ENCODE measurements around the gene LPAR2.

The LPAR2 gene

DNA sequence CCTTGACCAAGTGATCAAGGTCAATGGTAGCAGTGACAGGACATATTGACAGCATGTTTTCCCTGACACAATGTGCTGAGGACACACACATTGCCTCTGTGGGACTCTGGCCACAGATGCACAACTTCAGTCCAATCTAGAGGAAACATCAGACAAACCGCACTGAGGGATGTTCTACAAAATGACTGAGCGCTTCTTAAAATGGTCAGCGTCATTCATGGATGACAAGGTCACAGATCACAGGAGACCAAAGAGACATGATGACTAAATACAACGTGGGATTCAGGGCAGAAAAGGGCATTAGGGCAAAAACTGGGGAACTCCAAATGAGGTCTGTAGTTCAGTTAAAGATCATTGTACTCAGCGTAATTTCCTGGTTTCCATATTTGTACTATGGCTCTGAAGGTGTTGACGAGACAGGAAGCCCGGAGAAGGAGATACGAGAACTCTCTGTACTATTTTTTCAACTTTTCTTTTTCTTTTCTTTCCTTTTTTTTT lies 30.2 kb downstream of the LPAR2 start:
- no peak for DNase-seq (ENCODE audit: low spot score)

DNA sequence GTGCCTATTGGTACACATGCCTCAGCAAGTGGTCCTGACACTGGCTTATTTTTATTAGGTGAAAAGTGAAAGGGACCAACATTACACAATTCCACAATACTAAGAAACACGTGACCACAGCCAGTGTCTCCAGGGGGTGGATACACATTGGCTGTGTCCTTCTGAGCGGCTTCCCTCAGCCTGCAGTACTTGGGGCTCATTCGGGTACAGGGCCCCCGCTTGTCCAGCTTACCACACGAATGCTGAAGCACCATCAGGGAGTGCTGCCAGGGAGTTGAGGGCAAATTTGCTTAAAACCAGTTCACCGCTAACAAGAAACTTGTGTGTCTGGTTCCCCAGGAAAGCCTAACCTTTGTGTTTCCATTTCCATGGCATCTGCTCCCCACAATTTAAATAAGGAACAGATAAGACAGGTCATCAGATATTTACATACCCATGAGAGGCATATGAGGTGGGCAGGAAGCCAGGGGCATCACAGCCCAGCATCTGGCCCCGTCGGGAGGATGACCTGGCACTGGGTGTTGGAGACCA lies 32.8 kb downstream of the LPAR2 start:
- no peak for DNase-seq (ENCODE audit: low spot score)

- DNase-seq (ENCODE audit: low spot score) = no peak
These were observed 33.6 kb downstream of the LPAR2 start for GRCh38 chr19:19594381-19594780.

DNA sequence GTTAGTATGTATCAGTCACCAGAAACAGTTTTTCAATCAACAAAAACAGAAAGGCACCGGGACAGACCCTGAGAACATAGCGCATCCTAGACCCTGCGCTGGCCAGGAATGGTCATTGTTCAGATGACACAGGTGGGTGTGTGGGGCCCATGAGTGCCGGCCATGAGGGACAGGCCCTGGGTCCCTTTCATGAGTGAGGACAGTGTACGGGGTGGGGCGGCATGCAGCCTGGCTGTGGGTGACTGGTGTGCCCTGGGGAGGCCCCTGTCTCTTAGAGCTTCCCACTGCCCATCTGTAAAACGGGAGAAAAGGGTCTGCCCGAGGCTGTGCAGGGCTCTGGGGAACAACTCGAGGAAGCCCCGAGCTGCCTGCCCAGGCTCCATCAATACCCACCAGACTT lies 35.3 kb downstream of the LPAR2 start:
- no peak for DNase-seq (ENCODE audit: low spot score)

DNA sequence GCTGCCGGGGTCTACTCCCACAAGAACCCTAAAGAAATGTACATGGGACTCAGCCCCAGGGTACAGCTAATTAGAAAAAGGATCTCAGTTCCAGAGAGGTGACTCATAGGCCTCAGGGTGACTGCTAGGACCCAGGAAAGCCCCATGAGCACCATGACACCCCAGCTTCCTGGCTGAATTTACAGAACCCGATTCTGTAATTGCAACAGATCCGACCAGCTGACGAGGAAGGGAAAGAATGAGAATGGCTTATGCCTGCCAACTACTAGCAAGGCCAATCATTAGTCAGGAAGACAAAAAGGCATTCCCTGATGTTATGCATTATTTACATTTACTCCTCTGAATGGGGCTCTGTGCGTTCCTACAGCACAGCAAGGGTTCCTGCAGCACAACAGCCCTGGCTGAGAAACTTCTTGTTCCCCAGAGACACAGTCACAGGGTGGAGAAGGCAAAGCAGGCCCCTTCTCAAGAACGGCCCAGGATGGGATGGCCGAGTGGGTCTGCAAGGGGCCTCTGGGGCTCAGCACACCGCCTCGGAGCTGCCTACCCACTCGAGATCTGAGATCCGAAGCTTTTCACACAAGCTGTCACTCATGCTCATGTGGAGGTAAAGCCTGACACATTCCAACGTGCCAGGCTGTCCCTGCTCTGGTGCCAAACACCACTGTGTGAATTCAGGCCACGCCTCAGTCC lies 36.7 kb downstream of the LPAR2 start:
- DNase-seq (ENCODE audit: low spot score) = no peak

GRCh38 chr19:19588546-19588945 lies 39.5 kb downstream of the LPAR2 start:
- no peak for DNase-seq (ENCODE audit: low spot score)

GRCh38 chr19:19587771-19588170 lies 40.2 kb downstream of the LPAR2 start:
- DNase-seq (ENCODE audit: low spot score) = no peak

DNA sequence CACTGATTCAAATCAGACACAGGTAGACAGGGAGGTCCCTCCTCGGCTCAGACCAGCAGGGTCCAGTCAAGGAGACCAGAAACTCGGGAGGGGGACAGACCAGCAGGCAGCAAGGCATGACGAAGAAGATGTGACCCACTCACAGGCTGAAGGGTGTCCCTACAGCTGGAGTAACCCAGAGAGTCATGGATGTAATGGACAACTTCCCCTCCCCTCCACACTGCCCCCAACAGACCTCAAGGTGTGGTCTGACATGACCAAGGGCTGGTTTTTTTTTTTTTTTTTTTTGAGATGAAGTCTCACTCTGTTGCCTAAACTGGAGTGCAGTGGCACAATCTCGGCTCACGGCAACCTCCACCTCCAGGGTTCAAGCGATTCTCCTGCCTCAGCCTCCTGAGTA lies 43.7 kb downstream of the LPAR2 start:
- no peak for DNase-seq (ENCODE audit: low spot score)

DNA sequence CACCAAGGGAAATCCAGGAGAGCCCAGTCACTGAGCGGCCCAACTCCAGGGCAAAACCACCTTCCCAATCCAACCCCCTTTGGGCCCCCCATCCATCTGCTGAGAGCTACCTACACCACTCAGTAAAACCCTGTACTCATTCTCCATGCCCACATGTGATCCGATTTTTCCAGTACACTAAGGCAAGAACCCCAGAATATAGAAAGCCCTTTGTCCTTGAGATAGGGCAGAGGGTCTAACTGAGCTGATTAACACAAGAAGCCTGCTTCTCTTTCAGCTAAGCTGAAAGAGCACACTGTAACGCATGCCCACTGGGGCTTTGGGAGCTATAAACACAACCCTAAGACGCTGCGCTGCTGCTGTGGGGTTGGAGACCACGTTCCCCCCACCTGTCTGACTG lies 45.5 kb downstream of the LPAR2 start:
- no peak for DNase-seq (ENCODE audit: low spot score)

DNA sequence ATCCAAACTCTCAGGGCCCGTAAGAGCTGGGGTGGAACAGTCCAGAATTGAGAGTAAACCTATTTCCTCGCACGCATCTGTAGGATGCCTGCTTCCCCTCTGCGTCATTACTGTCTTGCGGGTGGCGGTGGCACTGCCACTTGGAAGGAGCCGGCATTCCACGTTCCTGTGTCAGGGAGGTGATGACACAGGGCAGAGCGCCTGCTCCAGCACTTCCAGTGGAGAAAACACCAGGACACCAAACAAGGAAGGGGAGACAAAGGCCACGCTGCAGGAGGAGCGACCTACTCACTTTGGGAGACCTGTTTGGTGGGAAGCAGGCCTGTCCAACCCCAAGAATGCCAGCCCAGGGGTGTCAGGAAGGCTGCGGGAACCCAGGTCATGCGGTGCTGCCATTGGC lies 46.6 kb downstream of the LPAR2 start:
- no peak for DNase-seq (ENCODE audit: low spot score)

- no peak for DNase-seq (ENCODE audit: low spot score)
These were observed 47.6 kb downstream of the LPAR2 start for GRCh38 chr19:19580418-19580817.

- no peak for DNase-seq (ENCODE audit: low spot score)
These were observed 48.3 kb downstream of the LPAR2 start for GRCh38 chr19:19579533-19580361.

DNA sequence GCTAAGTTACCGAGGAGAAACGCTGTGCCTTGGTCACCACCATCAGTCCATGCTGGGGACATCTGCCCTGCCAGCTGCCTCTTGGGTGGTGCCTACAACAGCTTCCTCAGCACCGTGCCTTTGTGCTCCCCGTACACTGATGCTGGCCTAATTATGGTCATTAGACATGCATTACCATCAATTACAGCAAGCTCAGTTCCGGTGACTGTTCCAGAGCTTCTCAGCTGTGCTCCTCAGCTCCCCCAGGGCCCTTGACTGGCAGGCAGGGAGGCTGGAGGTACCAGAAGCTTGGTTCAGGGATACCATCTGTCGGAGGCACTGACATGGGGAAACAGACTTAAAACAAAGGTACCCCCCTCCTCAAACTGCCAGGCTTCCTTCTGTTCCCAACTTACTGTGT lies 49.8 kb downstream of the LPAR2 start:
- no peak for DNase-seq (ENCODE audit: low spot score)

GRCh38 chr19:19575411-19575810 lies 52.6 kb downstream of the LPAR2 start:
- DNase-seq (ENCODE audit: low spot score) = no peak

All from putamen (tissue), 1 donor.